ENCODE data around the gene COX7A2L. TPM values are rescaled to one million over a fixed set of nuclear protein-coding genes. Genes with fewer than 3 reads are reported as not detected.

The COX7A2L gene
- total RNA-seq, 1 experiment from 2014 or later, result 99.5 TPM

GRCh38 chr2:42371611-42372473 lies 10.8 kb upstream of the COX7A2L start (continued):
- no peak for TF ChIP-seq TEAD4 (CRISPR knock-in tag; IDR thresholded peaks at IDR 0.05)
- no peak for TF ChIP-seq FOXK1 (CRISPR knock-in tag; IDR thresholded peaks at IDR 0.05)
- no peak for TF ChIP-seq SOX15 (CRISPR knock-in tag; IDR thresholded peaks at IDR 0.05)
- TF ChIP-seq PRRX2 (CRISPR knock-in tag; IDR thresholded peaks at IDR 0.05), result no peak
- TF ChIP-seq ZNF317 (CRISPR knock-in tag; IDR thresholded peaks at IDR 0.05; ENCODE audit: borderline replicate concordance, low read depth), result no peak
- TF ChIP-seq E2F1 (CRISPR knock-in tag; IDR thresholded peaks at IDR 0.05), result no peak
- TF ChIP-seq TCF7 (CRISPR knock-in tag; IDR thresholded peaks at IDR 0.05; ENCODE audit: low read depth), result no peak
- no peak for TF ChIP-seq NR2C2 (CRISPR knock-in tag; IDR thresholded peaks at IDR 0.05)
- TF ChIP-seq GRHL2 (CRISPR knock-in tag; IDR thresholded peaks at IDR 0.05; ENCODE audit: insufficient replicate concordance, severe bottlenecking), result no peak
- TF ChIP-seq IRF1 (CRISPR knock-in tag; IDR thresholded peaks at IDR 0.05), result no peak
- no peak for TF ChIP-seq ZSCAN18 (CRISPR knock-in tag; IDR thresholded peaks at IDR 0.05)
- TF ChIP-seq RORB (CRISPR knock-in tag; IDR thresholded peaks at IDR 0.05), result no peak
- no peak for TF ChIP-seq ZNF532 (CRISPR knock-in tag; IDR thresholded peaks at IDR 0.05; ENCODE audit: borderline replicate concordance)

- H3K4me1 Mint-ChIP-seq, result peaks cover 8% of the 10 kb centered on the region; the same call in 1 of the 2 replicates
- ChIA-PET CTCF (interaction anchor here (0.9 kb wide), 1 partner anchor 16 kb away, joined by 3 read pairs; no protein-coding TSS in a partner anchor), POLR2A (no interaction called here)
- no peaks in the 10 kb centered on the region for H3K36me3 Mint-ChIP-seq
- no peak for ATAC-seq
- no peaks in the 10 kb centered on the region for H3K9me3 Mint-ChIP-seq
- peak overlapping the region; percentile 73 for H3K27ac Mint-ChIP-seq
- H3K4me3 Mint-ChIP-seq, result no peak overlapping the region
- no peak for TF ChIP-seq CREB1 (CRISPR knock-in tag; IDR thresholded peaks at IDR 0.05)
- H3K27me3 Mint-ChIP-seq (ENCODE audit: low read depth), result no peaks in the 10 kb centered on the region
- no peak for DNase-seq (ENCODE audit: low spot score)
Observed at GRCh38 chr2:42369532-42370229, 8.7 kb upstream of the COX7A2L start.

Data from WTC11 (cell line).